Sigmoid colon (tissue), 7 donors: ENCODE data around the gene RIMS1. TPM values are rescaled to one million over a fixed set of nuclear protein-coding genes. Genes with fewer than 3 reads are reported as not detected.

Experiments used
- DNase-seq: peaks from one replicate; pipeline ENCODE4 v3.0.0-alpha.2; 2019
- H3K27ac ChIP-seq, 4 donors: fragments of 200-600 bp; sonication (generic); one replicate each; pipeline ENCODE4 v1.5.1; 2016 to 2019; ENCODE audit warnings: mild to moderate bottlenecking in 1 of 4
- H3K27me3 ChIP-seq, 3 donors: fragments of 200-600 bp; sonication (generic); one replicate each; pipeline ENCODE4 v1.5.1; 2019; ENCODE audit warnings: mild to moderate bottlenecking in 1 of 3
- H3K36me3 ChIP-seq, 4 donors: fragments of 200-600 bp; sonication (generic); one replicate each; pipeline ENCODE4 v1.5.1; 2016 to 2019
- H3K4me1 ChIP-seq, 4 donors: fragments of 200-600 bp; sonication (generic); one replicate each; pipeline ENCODE4 v1.5.1; 2017 to 2019
- H3K4me3 ChIP-seq, 4 donors: fragments of 200-600 bp; sonication (generic); one replicate each; pipeline ENCODE4 v1.5.1; 2017 to 2019; ENCODE audit warnings: mild to moderate bottlenecking in 2 of 4, moderate library complexity in 1 of 4
- H3K9me3 ChIP-seq, 4 donors: fragments of 200-600 bp in 3 of 4; sonication (generic) in 3 of 4; one replicate each; pipeline versions ENCODE4 v1.5.1 to v1.6.1; 2013 to 2019
- EP300 ChIP-seq, 4 donors: sonication (generic); formaldehyde crosslinking; IDR thresholded peaks; one replicate each; pipeline ENCODE4 v1.6.1; 2017; ENCODE audit warnings: antibody characterized with exemption in 4 of 4
- POLR2A ChIP-seq, 2 donors: fragments of 450-650 bp; IDR thresholded peaks; one replicate each; pipeline ENCODE4 v1.6.1; 2016; ENCODE audit warnings: antibody characterized with exemption in 2 of 2, mild to moderate bottlenecking in 2 of 2, moderate library complexity in 2 of 2
- POLR2AphosphoS5 ChIP-seq, 4 donors: sonication (generic); formaldehyde crosslinking; IDR thresholded peaks; one replicate each; pipeline ENCODE4 v1.6.1; 2017; ENCODE audit warnings: antibody characterized with exemption in 4 of 4
- WGBS, 2 donors: extraction: QIAGEN DNeasy Blood & Tissue Kit; methylation state at CpG; one replicate each; pipeline ENCODE4 v1.1.7; 2013; 5-methylcytosine and 5-hydroxymethylcytosine counted together
- intact Hi-C: fragments of 100-400 bp; cut with DNase I; formaldehyde crosslinking; loops from one replicate; pipeline ENCODE4 v1.15.1; 2023
- polyA plus RNA-seq, 3 donors: library from polyadenylated mRNA; stranded (reverse); fragments of 200-250 nt; gene quantifications; one replicate each; pipeline ENCODE4 v1.2.3, GENCODE V29; 2013
- total RNA-seq, 4 donors: library from RNA; depleted of rRNA; stranded (reverse); fragments of >200 nt; gene quantifications; one replicate each; pipeline ENCODE4 v1.1.0, GENCODE V29; 2016
- TF ChIP-seq, protein P1 (sequence below), 4 experiments: fragments of 450-650 bp in 3 of 4; fragments of 200-600 bp in 1 of 4; IDR thresholded peaks; one replicate each; pipeline ENCODE4 v1.5.1; 2016 to 2019; ENCODE audit warnings: antibody characterized with exemption in 4 of 4, mild to moderate bottlenecking in 3 of 4, moderate library complexity in 2 of 4
- donor health status: healthy with polysubstance abuse.
- donor health status: Bipolar disorder and iron deficiency.
- donor health status: healthy.

Gene RIMS1
- total and polyA plus RNA-seq, 7 donors: 0.77 to 7.1 (median 2.3) TPM; not detected in 2

DNA sequence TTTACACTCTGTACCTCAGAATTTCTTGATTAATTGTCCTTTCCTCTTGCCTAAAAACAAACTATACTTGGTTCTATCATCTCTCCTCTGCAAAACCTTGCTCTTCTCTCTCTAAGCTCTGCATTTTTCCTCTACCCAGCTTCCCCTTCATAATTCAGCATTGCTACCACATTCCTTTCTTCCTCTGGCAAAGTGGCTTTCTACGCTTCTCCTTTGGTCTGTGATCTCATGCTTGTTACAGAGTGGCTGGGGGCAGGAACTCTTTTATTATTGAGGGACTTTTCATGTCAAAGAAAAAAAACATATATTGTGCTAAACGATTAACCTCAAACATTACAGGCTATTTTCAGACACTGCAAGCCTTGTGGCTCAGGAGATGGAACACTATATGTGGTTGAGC is 402.2 kb downstream of the RIMS1 start:
- Histone ChIP-seq H3K27me3 (no peaks in the 10 kb centered on the region), H3K36me3 (no peaks in the 10 kb centered on the region), H3K4me3 (no peak overlapping the region), H3K9me3 (no peaks in the 10 kb centered on the region), H3K4me1 (no peaks in the 10 kb centered on the region), H3K27ac (no peak overlapping the region)
- no peak for DNase-seq
- 60 to 68% methylated on average over 2 of the region's 2 CpGs for WGBS, 2 donors
- TF ChIP-seq, protein P1, sequence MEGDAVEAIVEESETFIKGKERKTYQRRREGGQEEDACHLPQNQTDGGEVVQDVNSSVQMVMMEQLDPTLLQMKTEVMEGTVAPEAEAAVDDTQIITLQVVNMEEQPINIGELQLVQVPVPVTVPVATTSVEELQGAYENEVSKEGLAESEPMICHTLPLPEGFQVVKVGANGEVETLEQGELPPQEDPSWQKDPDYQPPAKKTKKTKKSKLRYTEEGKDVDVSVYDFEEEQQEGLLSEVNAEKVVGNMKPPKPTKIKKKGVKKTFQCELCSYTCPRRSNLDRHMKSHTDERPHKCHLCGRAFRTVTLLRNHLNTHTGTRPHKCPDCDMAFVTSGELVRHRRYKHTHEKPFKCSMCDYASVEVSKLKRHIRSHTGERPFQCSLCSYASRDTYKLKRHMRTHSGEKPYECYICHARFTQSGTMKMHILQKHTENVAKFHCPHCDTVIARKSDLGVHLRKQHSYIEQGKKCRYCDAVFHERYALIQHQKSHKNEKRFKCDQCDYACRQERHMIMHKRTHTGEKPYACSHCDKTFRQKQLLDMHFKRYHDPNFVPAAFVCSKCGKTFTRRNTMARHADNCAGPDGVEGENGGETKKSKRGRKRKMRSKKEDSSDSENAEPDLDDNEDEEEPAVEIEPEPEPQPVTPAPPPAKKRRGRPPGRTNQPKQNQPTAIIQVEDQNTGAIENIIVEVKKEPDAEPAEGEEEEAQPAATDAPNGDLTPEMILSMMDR (IDR thresholded peaks at IDR 0.05): no peak
- intact Hi-C loops: no loop called here

DNA sequence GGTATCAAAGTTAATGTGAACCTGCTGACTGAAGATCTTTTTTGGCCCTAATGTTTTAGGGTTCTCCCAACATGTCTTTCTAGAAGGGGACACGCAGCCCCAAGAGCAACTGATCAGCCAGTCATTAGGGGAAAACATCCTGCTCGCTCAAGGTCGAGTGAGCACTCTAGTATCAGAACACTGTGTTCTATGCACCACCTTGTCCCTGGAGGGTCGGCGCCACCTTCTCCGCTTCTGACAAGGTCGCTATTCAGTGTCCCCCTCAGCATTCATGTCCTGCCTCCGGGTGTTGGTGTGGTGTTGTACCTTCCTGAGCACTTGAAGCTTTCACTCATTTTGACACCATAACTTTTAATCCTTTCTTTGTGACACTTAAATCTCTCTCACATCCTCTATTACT is 404.3 kb downstream of the RIMS1 start:
- H3K27me3 ChIP-seq: no peaks in the 10 kb centered on the region
- H3K9me3 ChIP-seq: no peaks in the 10 kb centered on the region
- no peak for DNase-seq
- H3K36me3 ChIP-seq: no peaks in the 10 kb centered on the region
- no peak overlapping the region for H3K27ac ChIP-seq
- H3K4me1 ChIP-seq: no peaks in the 10 kb centered on the region
- TF ChIP-seq, protein P1 (IDR thresholded peaks at IDR 0.05): no peak
- TF ChIP-seq POLR2A (IDR thresholded peaks at IDR 0.05) (no peak), POLR2AphosphoS5 (IDR thresholded peaks at IDR 0.05) (no peak), EP300 (IDR thresholded peaks at IDR 0.05) (no peak)
- WGBS, 2 donors: 86 to 93% methylated on average over 8 of the region's 8 CpGs
- intact Hi-C loops: no loop called here
- H3K4me3 ChIP-seq: no peak overlapping the region

DNA sequence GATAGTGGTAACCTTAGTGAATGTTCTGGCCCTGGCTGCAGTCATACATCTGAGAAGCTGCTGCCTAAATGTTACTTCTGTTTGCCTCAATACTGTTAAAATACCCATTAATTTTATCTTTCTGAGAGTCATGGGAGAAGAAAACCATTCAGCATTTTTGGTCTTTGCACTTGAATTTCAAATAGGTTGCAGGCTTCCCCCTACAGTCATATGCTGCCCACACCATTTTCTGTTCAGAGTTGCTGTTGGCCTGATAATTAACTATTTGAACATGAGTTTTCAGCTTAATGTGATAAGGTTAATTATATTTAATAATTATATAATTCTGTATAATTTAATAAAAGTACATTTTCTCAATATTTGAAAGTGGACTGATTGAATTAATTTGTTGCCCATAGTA is 410.0 kb downstream of the RIMS1 start:
- intact Hi-C loops: no loop called here
- DNase-seq: no peak

DNA sequence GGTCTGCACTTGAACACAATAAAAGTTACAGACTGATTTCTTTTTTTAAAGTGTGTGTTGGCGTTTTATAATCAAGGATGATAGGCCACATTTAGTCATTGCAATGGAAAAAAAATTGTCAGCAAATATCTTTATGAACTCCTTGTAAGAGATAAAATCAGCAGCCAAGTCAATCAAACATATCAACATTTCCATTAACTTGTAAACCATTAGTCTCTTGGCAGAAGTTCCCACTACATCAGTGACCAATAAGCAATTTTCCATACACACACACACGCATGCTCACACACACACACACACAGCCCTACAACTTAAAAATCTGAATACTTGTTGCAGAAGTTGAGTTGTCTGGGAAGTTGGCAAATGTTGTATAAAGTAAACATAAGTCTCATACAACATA is 419.6 kb downstream of the RIMS1 start:
- no peaks in the 10 kb centered on the region for H3K27me3 ChIP-seq
- TF ChIP-seq POLR2AphosphoS5 (IDR thresholded peaks at IDR 0.05) (no peak), POLR2A (IDR thresholded peaks at IDR 0.05) (no peak), EP300 (IDR thresholded peaks at IDR 0.05) (no peak)
- TF ChIP-seq, protein P1 (IDR thresholded peaks at IDR 0.05): no peak
- intact Hi-C loops: no loop called here
- 13 to 68% methylated on average over 2 of the region's 2 CpGs for WGBS, 2 donors
- no peak for DNase-seq
- no peaks in the 10 kb centered on the region for H3K4me1 ChIP-seq
- H3K27ac ChIP-seq: no peak overlapping the region
- no peak overlapping the region for H3K4me3 ChIP-seq
- H3K36me3 ChIP-seq: no peaks in the 10 kb centered on the region
- H3K9me3 ChIP-seq: no peaks in the 10 kb centered on the region

More for the DNA sequence above, 410.0 kb downstream of the RIMS1 start:
- Histone ChIP-seq H3K4me1 (no peaks in the 10 kb centered on the region), H3K27ac (no peak overlapping the region), H3K4me3 (no peak overlapping the region), H3K36me3 (no peaks in the 10 kb centered on the region), H3K9me3 (no peaks in the 10 kb centered on the region), H3K27me3 (no peaks in the 10 kb centered on the region)
- TF ChIP-seq POLR2A (IDR thresholded peaks at IDR 0.05): no peak
- TF ChIP-seq, protein P1 (IDR thresholded peaks at IDR 0.05): no peak
- no peak for TF ChIP-seq POLR2AphosphoS5 (IDR thresholded peaks at IDR 0.05)
- TF ChIP-seq EP300 (IDR thresholded peaks at IDR 0.05): no peak

DNA sequence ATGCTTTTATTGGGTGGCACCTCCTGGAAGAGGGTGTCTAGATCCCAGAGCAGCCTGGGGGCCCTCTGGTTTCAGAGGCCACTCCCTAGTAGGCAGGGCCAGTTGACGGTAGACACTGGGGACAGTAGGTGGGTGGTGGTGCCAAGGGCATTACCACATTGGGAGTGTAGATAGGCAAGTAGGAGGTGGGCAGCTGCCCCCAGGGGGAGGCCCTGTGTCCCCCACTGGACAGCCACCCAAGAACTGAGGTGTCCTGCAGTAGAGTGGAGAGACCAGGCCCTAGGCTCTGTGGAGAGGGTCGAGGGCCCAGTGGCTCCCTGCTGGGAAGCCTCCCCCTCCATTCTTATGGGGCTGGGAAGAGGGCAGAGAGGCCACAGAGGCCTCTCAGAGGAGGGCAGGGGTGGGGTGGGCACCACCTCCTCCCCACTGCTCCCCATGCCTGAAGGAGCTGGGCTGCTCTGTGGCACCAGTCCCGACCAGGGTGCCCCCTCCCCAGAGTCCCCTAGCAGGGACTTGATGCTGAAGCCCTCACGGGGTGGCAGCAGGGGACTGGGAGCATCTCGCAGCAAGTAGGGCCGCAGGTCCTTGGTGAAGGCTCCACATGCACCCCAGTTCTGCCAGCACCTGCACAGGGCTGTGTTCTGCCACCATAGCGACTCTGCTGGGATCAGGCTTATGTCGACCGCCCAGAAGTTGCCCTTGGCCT is 430.5 kb downstream of the RIMS1 start:
- Histone ChIP-seq H3K36me3 (no peaks in the 10 kb centered on the region), H3K9me3 (no peaks in the 10 kb centered on the region), H3K27me3 (no peaks in the 10 kb centered on the region), H3K4me1 (no peaks in the 10 kb centered on the region), H3K4me3 (no peak overlapping the region), H3K27ac (no peak overlapping the region)
- WGBS, 2 donors: 77 to 86% methylated on average over 9 of the region's 9 CpGs
- TF ChIP-seq EP300 (IDR thresholded peaks at IDR 0.05): no peak
- no peak for TF ChIP-seq POLR2A (IDR thresholded peaks at IDR 0.05)
- TF ChIP-seq, protein P1 (IDR thresholded peaks at IDR 0.05): no peak
- no peak for TF ChIP-seq POLR2AphosphoS5 (IDR thresholded peaks at IDR 0.05)
- peak; percentile 48 for DNase-seq
- intact Hi-C loops: no loop called here
